Mucosa of rectum (tissue), 2 donors: ENCODE results near the gene KCNB1.

Source experiments
- H3K27ac ChIP-seq, 2 donors: one replicate each; pipeline ENCODE4 v1.7.0; 2013; ENCODE audit warnings: inconsistent platforms in 2 of 2, low read depth in 2 of 2, low read length in 2 of 2
- H3K27me3 ChIP-seq, 2 donors: one replicate each; pipeline ENCODE4 v1.7.0; 2013; ENCODE audit warnings: low read length in 2 of 2; ENCODE audit not compliant: control insufficient read depth in 2 of 2, insufficient read depth in 2 of 2
- H3K36me3 ChIP-seq, 2 donors: one replicate each; pipeline ENCODE4 v1.7.0; 2013; ENCODE audit warnings: low read length in 2 of 2; ENCODE audit not compliant: control insufficient read depth in 2 of 2, insufficient read depth in 2 of 2
- H3K4me1 ChIP-seq, 2 donors: one replicate each; pipeline ENCODE4 v1.7.0; 2013; ENCODE audit warnings: low read length in 2 of 2, mild to moderate bottlenecking in 1 of 2; ENCODE audit not compliant: control insufficient read depth in 2 of 2, insufficient read depth in 2 of 2
- H3K4me3 ChIP-seq, 2 donors: one replicate each; pipeline ENCODE4 v1.7.0; 2013; ENCODE audit warnings: low read length in 2 of 2
- H3K9ac ChIP-seq, 2 donors: one replicate each; pipeline ENCODE4 v1.7.0; 2013; ENCODE audit warnings: low read length in 2 of 2, low read depth in 1 of 2, mild to moderate bottlenecking in 1 of 2
- H3K9me3 ChIP-seq, 2 donors: one replicate each; pipeline ENCODE4 v1.7.0; 2013; ENCODE audit warnings: low read length in 2 of 2; ENCODE audit not compliant: control insufficient read depth in 2 of 2
- donor health status: healthy.
- donor health status: Normal muscosa, but diverticular disease.

KCNB1 gene

GRCh38 chr20:49475292-49476015 is 7.0 kb downstream of the KCNB1 start:
- Histone ChIP-seq H3K4me3 (no peak overlapping the region), H3K27ac (no peak overlapping the region)

GRCh38 chr20:49471397-49471796 is 11.1 kb downstream of the KCNB1 start:
- H3K27me3 ChIP-seq = peaks cover 4 to 11% of the 10 kb centered on the region in 2 donors
- no peak overlapping the region for H3K9ac ChIP-seq
- no peak overlapping the region for H3K4me3 ChIP-seq
- H3K36me3 ChIP-seq = no peaks in the 10 kb centered on the region
- no peaks in the 10 kb centered on the region for H3K9me3 ChIP-seq
- no peaks in the 10 kb centered on the region for H3K4me1 ChIP-seq
- no peak overlapping the region for H3K27ac ChIP-seq

More at GRCh38 chr20:49475292-49476015, 7.0 kb downstream of the KCNB1 start:
- H3K9me3 ChIP-seq = no peaks in the 10 kb centered on the region
- H3K36me3 ChIP-seq = no peaks in the 10 kb centered on the region
- H3K9ac ChIP-seq = no peak overlapping the region
- peaks cover 4 to 6% of the 10 kb centered on the region in 2 donors for H3K27me3 ChIP-seq
- no peaks in the 10 kb centered on the region for H3K4me1 ChIP-seq

- Histone ChIP-seq H3K4me1 (no peaks in the 10 kb centered on the region), H3K27me3 (peaks cover 4 to 11% of the 10 kb centered on the region in 2 donors), H3K9me3 (no peaks in the 10 kb centered on the region), H3K36me3 (no peaks in the 10 kb centered on the region), H3K4me3 (no peak overlapping the region), H3K9ac (no peak overlapping the region), H3K27ac (no peak overlapping the region)
Observed at GRCh38 chr20:49470922-49471321, 11.5 kb downstream of the KCNB1 start.

DNA sequence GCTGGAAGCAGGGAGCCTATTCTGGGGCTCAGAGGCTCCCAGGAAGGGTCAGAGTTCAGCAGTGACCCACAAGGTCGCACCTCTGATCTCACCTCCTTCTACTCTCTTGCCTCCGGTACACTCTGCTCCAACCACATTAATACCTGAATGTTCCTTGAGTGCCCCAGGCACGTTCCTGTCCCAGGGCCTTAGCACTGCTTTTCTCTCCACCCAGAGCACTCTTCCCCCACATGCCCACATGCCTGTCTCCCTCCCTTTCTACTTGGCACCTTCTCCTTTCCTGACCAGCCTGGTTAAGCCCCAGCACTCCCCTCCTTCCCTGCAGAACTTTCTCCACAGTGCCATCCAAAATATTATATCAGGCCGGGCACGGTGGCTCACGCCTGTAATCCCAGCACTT is 13.4 kb downstream of the KCNB1 start:
- Histone ChIP-seq H3K27me3 (peaks cover under 1 to 11% of the 10 kb centered on the region in 2 donors), H3K9me3 (no peaks in the 10 kb centered on the region), H3K27ac (no peak overlapping the region), H3K9ac (no peak overlapping the region), H3K36me3 (no peaks in the 10 kb centered on the region), H3K4me3 (no peak overlapping the region), H3K4me1 (no peaks in the 10 kb centered on the region)

DNA sequence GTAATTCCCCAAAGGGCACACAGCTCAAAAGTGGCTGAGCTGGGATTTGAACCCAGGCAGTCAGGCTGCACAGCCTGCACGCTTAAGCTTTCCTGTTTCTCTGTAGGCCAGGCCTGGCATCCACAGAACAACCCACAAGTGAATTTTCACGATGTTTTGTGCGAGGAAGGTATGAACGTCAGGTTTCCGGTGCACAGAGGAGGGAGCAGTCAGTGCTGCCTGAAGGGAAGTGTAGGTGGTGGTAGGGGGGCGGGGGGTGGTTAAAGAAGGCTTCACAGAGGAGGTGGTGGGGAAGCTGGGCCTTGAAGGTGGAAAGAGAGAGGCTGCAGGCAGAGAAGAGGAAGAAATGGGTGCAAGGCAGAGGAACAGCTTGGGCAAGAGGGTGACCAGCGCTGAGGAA is 14.1 kb downstream of the KCNB1 start:
- Histone ChIP-seq H3K27me3 (peaks cover 0 to 11% of the 10 kb centered on the region in 2 donors), H3K9me3 (no peaks in the 10 kb centered on the region), H3K36me3 (no peaks in the 10 kb centered on the region), H3K4me3 (no peak overlapping the region), H3K27ac (no peak overlapping the region), H3K9ac (no peak overlapping the region), H3K4me1 (no peaks in the 10 kb centered on the region)

DNA sequence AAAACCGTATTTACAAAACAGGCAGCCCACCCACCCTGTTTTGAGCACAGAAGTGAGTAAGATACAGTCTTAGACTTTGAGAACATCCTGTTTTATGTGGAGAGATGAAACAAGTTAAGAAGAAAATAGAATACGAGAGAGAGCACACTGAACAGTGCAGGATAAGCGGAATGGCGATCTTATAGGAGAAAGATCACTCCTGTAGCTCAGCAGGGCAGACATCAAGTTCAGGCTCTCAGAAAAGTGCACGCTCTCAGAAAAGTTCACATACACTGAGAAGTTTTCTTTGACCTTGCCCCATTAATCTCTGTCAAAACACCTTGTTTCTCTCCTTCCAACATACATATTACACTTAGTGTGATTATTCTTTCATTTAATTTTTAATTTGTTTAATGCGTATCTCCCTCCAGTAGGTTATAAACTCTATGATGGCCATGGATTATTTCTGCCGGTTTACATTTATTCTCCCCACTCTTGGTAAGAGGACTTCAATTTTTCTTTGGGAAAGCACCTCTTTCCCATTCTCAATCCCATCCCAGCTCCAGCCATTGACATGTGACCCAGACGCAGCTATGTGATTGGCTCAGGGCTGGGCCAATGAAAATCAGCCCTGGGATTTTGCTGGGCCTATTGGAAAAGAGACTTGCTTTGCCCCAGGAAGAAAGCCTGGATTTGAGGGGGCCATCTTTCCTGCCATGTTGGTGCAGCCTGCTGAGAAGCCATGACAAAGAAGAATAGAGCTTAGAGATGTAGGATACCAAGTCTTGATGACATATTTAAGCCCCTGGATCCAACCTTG is 16.2 kb downstream of the KCNB1 start:
- Histone ChIP-seq H3K4me1 (no peaks in the 10 kb centered on the region), H3K36me3 (no peaks in the 10 kb centered on the region), H3K9ac (no peak overlapping the region), H3K9me3 (no peaks in the 10 kb centered on the region), H3K27me3 (peaks cover 0 to 9% of the 10 kb centered on the region in 2 donors), H3K4me3 (no peak overlapping the region), H3K27ac (no peak overlapping the region)

- no peaks in the 10 kb centered on the region for H3K4me1 ChIP-seq
- no peaks in the 10 kb centered on the region for H3K9me3 ChIP-seq
- H3K4me3 ChIP-seq = no peak overlapping the region
- no peak overlapping the region for H3K27ac ChIP-seq
- peaks cover 0 to 9% of the 10 kb centered on the region in 2 donors for H3K27me3 ChIP-seq
- H3K9ac ChIP-seq = no peak overlapping the region
- no peaks in the 10 kb centered on the region for H3K36me3 ChIP-seq
Observed at GRCh38 chr20:49464556-49464955, 17.9 kb downstream of the KCNB1 start.

GRCh38 chr20:49462626-49463025 is 19.8 kb downstream of the KCNB1 start:
- Histone ChIP-seq H3K9me3 (no peaks in the 10 kb centered on the region), H3K4me3 (no peak overlapping the region), H3K36me3 (no peaks in the 10 kb centered on the region), H3K4me1 (no peaks in the 10 kb centered on the region), H3K9ac (no peak overlapping the region), H3K27ac (no peak overlapping the region), H3K27me3 (peaks cover 0 to 4% of the 10 kb centered on the region in 2 donors)

- Histone ChIP-seq H3K27me3 (peaks cover 0 to 4% of the 10 kb centered on the region in 2 donors), H3K4me1 (no peaks in the 10 kb centered on the region), H3K4me3 (no peak overlapping the region), H3K36me3 (no peaks in the 10 kb centered on the region), H3K27ac (no peak overlapping the region), H3K9ac (no peak overlapping the region), H3K9me3 (no peaks in the 10 kb centered on the region)
Observed at GRCh38 chr20:49461894-49462620, 20.4 kb downstream of the KCNB1 start.

GRCh38 chr20:49460916-49461315 is 21.6 kb downstream of the KCNB1 start:
- no peaks in the 10 kb centered on the region for H3K36me3 ChIP-seq

More at GRCh38 chr20:49460916-49461315, 21.6 kb downstream of the KCNB1 start:
- H3K27me3 ChIP-seq = peaks cover 0 to 4% of the 10 kb centered on the region in 2 donors
- H3K27ac ChIP-seq = no peak overlapping the region
- H3K4me3 ChIP-seq = no peak overlapping the region
- H3K9ac ChIP-seq = no peak overlapping the region
- no peaks in the 10 kb centered on the region for H3K9me3 ChIP-seq
- H3K4me1 ChIP-seq = no peaks in the 10 kb centered on the region
